ENCODE results near the gene FLNB. TPM values are rescaled to one million over a fixed set of nuclear protein-coding genes. Genes with fewer than 3 reads are reported as not detected.

Gene FLNB
- polyA plus RNA-seq, 1 donor from 2014 or later, result 10.3 TPM

DNA sequence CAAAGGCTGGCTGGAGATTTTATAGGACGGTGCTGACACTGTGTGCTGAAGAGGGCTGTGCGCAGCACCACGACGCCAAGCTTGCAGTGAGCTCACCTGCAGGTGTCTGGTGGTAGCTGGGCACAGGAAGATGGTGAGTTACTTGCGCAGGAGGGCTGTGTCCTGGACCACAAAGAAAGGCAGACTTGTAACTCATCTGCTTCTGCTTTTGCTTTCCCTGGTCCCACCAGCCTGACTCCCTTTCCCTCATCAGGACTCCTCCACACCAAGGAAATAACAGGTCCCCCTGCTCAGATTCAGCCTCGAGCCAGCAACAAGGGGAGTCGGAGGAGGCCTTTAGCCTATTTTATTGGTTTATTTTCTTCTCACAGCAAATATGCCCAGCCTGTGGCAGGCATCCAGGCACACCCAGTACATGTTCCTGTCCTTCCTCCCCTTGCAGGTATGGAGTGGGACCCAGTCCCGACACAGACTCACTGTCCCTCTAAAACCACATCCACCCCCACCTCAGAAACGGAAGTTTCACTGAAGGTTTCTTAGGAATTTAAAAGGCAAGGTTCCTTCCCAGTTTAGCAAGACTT lies 35.6 kb upstream of the FLNB start:
- Histone ChIP-seq H3K79me2 (replicated peaks; ENCODE audit: insufficient read depth, low read length) (no peaks in the 10 kb centered on the region), H3K4me2 (ENCODE audit: low read length) (no peak overlapping the region), H3K9me3 (ENCODE audit: low read length) (no peaks in the 10 kb centered on the region), H3F3A (ENCODE audit: insufficient read depth, low read length, poor library complexity, severe bottlenecking) (no peaks in the 10 kb centered on the region), H3K9ac (ENCODE audit: low read length) (no peak overlapping the region), H3K9me2 (ENCODE audit: insufficient read depth, low read length) (no peaks in the 10 kb centered on the region), H2AFZ (ENCODE audit: low read depth, low read length) (no peak overlapping the region), H3K4me3 (ENCODE audit: low read length) (no peak overlapping the region), H4K20me1 (ENCODE audit: insufficient read depth) (no peaks in the 10 kb centered on the region), H3K27me3 (ENCODE audit: insufficient read depth, low read depth, low read length) (no peaks in the 10 kb centered on the region), H3K36me3 (ENCODE audit: insufficient read depth, low read length) (no peaks in the 10 kb centered on the region), H3K27ac (ENCODE audit: low read length) (no peak overlapping the region)
- no peak for TF ChIP-seq TAF1 (IDR thresholded peaks at IDR 0.05; ENCODE audit: low read depth)
- TF ChIP-seq POLR2AphosphoS5 (IDR thresholded peaks at IDR 0.05), result no peak
- TF ChIP-seq EZH2 (IDR thresholded peaks at IDR 0.05; ENCODE audit: borderline replicate concordance, insufficient read depth, low read length, poor library complexity, severe bottlenecking), result no peak

DNA sequence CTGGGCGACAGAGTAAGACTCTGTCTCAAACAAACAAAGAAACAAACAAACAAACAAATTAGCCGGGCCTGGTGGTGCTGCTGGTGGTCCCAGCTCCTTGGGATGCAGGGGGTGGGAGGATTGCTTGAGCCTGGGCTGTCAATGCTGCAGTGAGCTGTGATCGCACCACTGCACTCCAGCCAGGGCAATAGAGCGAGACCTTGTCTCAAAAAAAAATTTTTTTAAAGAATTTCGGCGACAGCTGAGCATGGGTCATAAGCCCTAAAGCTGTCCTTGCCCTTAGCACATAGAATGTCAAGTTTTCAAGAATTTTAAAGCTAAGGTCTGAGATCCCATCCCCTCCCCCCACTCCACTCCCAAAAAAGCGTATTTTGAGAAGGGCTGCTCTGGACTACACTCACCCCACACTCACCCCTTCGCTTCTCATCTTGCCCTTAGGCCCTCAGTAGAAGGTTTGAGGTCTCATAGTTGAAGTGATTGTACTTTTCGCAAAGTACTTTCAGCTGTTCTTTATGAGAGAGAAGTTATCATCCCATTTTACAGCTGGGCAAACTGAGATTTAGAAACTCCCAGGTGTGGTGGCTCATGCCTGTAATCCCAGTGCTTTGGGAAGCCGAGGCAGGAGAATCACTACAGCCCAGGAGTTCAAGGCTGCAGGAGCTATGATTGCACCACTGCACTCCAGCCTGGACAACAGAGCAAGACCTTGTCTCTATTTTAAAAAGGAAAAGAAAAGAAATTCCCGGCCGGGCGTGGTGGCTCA lies 34.3 kb upstream of the FLNB start:
- H3K9ac ChIP-seq (ENCODE audit: low read length), result no peak overlapping the region
- H3K27ac ChIP-seq (ENCODE audit: low read length), result no peak overlapping the region
- no peaks in the 10 kb centered on the region for H3K36me3 ChIP-seq (ENCODE audit: insufficient read depth, low read length)
- H3K9me2 ChIP-seq (ENCODE audit: insufficient read depth, low read length), result no peaks in the 10 kb centered on the region
- no peaks in the 10 kb centered on the region for H3K9me3 ChIP-seq (ENCODE audit: low read length)
- TF ChIP-seq POLR2AphosphoS5 (IDR thresholded peaks at IDR 0.05), result no peak
- H3K4me2 ChIP-seq (ENCODE audit: low read length), result no peak overlapping the region
- no peak overlapping the region for H3K4me3 ChIP-seq (ENCODE audit: low read length)
- H2AFZ ChIP-seq (ENCODE audit: low read depth, low read length), result no peak overlapping the region
- no peaks in the 10 kb centered on the region for H3K79me2 ChIP-seq (replicated peaks; ENCODE audit: insufficient read depth, low read length)
- no peaks in the 10 kb centered on the region for H3K27me3 ChIP-seq (ENCODE audit: insufficient read depth, low read depth, low read length)
- no peaks in the 10 kb centered on the region for H4K20me1 ChIP-seq (ENCODE audit: insufficient read depth)
- no peaks in the 10 kb centered on the region for H3F3A ChIP-seq (ENCODE audit: insufficient read depth, low read length, poor library complexity, severe bottlenecking)

DNA sequence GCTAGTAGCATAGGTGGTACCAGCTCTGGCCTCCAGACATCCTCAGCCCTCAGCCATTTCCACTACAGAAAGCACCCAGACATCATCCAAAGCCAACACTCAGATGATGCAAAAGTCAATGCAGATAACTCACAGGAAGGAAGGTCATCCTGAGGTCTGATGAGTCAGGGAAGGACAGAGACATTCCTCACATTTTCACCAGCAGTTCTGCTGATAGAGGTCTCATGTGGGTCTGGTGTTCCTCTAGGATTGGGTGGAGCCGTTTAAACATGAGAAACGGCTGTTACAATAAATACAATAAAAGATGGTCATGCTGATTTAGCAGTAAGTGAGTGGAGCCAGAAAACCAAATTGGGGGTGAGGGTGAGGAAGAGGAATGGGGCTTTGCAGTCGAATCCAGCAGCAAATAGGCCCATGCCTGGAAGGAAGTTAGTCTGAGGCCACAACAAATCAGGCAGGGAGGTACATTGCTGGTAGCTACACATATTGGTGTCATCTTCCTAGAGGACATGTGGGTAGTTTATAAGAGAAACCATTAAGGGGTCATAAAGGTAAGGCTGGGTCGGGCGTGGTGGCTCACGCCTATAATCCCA lies 33.3 kb upstream of the FLNB start:
- Histone ChIP-seq H3K4me3 (ENCODE audit: low read length) (no peak overlapping the region), H3K9ac (ENCODE audit: low read length) (no peak overlapping the region), H3K9me2 (ENCODE audit: insufficient read depth, low read length) (no peaks in the 10 kb centered on the region), H3K4me2 (ENCODE audit: low read length) (no peak overlapping the region), H4K20me1 (ENCODE audit: insufficient read depth) (no peaks in the 10 kb centered on the region), H3K36me3 (ENCODE audit: insufficient read depth, low read length) (no peaks in the 10 kb centered on the region), H2AFZ (ENCODE audit: low read depth, low read length) (no peak overlapping the region), H3K9me3 (ENCODE audit: low read length) (no peaks in the 10 kb centered on the region), H3F3A (ENCODE audit: insufficient read depth, low read length, poor library complexity, severe bottlenecking) (no peaks in the 10 kb centered on the region), H3K79me2 (replicated peaks; ENCODE audit: insufficient read depth, low read length) (no peaks in the 10 kb centered on the region), H3K27me3 (ENCODE audit: insufficient read depth, low read depth, low read length) (no peaks in the 10 kb centered on the region), H3K27ac (ENCODE audit: low read length) (no peak overlapping the region)
- TF ChIP-seq MXI1 (conservative IDR thresholded peaks at IDR 0.05; ENCODE audit: poor library complexity, severe bottlenecking) (no peak), EP300 (conservative IDR thresholded peaks at IDR 0.05; ENCODE audit: poor library complexity, severe bottlenecking) (no peak), EZH2 (IDR thresholded peaks at IDR 0.05; ENCODE audit: borderline replicate concordance, insufficient read depth, low read length, poor library complexity, severe bottlenecking) (no peak), POLR2AphosphoS5 (IDR thresholded peaks at IDR 0.05) (no peak), RAD21 (conservative IDR thresholded peaks at IDR 0.05) (no peak), SMC3 (conservative IDR thresholded peaks at IDR 0.05; ENCODE audit: poor library complexity) (no peak), TAF1 (IDR thresholded peaks at IDR 0.05; ENCODE audit: low read depth) (no peak)
- TF ChIP-seq, protein P1, sequence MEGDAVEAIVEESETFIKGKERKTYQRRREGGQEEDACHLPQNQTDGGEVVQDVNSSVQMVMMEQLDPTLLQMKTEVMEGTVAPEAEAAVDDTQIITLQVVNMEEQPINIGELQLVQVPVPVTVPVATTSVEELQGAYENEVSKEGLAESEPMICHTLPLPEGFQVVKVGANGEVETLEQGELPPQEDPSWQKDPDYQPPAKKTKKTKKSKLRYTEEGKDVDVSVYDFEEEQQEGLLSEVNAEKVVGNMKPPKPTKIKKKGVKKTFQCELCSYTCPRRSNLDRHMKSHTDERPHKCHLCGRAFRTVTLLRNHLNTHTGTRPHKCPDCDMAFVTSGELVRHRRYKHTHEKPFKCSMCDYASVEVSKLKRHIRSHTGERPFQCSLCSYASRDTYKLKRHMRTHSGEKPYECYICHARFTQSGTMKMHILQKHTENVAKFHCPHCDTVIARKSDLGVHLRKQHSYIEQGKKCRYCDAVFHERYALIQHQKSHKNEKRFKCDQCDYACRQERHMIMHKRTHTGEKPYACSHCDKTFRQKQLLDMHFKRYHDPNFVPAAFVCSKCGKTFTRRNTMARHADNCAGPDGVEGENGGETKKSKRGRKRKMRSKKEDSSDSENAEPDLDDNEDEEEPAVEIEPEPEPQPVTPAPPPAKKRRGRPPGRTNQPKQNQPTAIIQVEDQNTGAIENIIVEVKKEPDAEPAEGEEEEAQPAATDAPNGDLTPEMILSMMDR (IDR thresholded peaks at IDR 0.05; ENCODE audit: poor library complexity, severe bottlenecking), result no peak
- TF ChIP-seq, protein P2, sequence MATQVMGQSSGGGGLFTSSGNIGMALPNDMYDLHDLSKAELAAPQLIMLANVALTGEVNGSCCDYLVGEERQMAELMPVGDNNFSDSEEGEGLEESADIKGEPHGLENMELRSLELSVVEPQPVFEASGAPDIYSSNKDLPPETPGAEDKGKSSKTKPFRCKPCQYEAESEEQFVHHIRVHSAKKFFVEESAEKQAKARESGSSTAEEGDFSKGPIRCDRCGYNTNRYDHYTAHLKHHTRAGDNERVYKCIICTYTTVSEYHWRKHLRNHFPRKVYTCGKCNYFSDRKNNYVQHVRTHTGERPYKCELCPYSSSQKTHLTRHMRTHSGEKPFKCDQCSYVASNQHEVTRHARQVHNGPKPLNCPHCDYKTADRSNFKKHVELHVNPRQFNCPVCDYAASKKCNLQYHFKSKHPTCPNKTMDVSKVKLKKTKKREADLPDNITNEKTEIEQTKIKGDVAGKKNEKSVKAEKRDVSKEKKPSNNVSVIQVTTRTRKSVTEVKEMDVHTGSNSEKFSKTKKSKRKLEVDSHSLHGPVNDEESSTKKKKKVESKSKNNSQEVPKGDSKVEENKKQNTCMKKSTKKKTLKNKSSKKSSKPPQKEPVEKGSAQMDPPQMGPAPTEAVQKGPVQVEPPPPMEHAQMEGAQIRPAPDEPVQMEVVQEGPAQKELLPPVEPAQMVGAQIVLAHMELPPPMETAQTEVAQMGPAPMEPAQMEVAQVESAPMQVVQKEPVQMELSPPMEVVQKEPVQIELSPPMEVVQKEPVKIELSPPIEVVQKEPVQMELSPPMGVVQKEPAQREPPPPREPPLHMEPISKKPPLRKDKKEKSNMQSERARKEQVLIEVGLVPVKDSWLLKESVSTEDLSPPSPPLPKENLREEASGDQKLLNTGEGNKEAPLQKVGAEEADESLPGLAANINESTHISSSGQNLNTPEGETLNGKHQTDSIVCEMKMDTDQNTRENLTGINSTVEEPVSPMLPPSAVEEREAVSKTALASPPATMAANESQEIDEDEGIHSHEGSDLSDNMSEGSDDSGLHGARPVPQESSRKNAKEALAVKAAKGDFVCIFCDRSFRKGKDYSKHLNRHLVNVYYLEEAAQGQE (IDR thresholded peaks at IDR 0.05; ENCODE audit: borderline replicate concordance), result no peak
